OCI-LY1 (cell line): ENCODE data around the gene MLXIP.

Experiments used
- H2AFZ ChIP-seq: fragments of 200-600 bp; sonication (generic), shearing (Covaris generic); 2 replicates; pipeline ENCODE4 v1.6.0; 2014; ENCODE audit warnings: antibody characterized with exemption, mild to moderate bottlenecking, low read length
- H3F3A ChIP-seq: fragments of 200-600 bp; sonication (generic), shearing (Covaris generic); 2 replicates; pipeline ENCODE4 v1.6.0; 2014; ENCODE audit warnings: mild to moderate bottlenecking, antibody characterized with exemption, low read length, moderate library complexity; ENCODE audit not compliant: insufficient read depth
- H3K27ac ChIP-seq: fragments of 200-600 bp; sonication (generic); 2 replicates; pipeline ENCODE4 v1.5.1; 2014; ENCODE audit warnings: low read length, mixed run types, mild to moderate bottlenecking, low read depth; ENCODE audit not compliant: poor library complexity, severe bottlenecking
- H3K27me3 ChIP-seq: fragments of 200-600 bp; sonication (generic); 2 replicates; pipeline ENCODE4 v1.6.0; 2014; ENCODE audit warnings: antibody characterized with exemption, mild to moderate bottlenecking, low read length, moderate library complexity; ENCODE audit not compliant: insufficient read depth
- H3K36me3 ChIP-seq: fragments of 200-600 bp; sonication (generic); 2 replicates; pipeline ENCODE4 v1.6.1; 2014; ENCODE audit warnings: mild to moderate bottlenecking, antibody characterized with exemption, low read length, moderate library complexity, mixed read lengths; ENCODE audit not compliant: insufficient read depth
- H3K4me1 ChIP-seq: fragments of 200-600 bp; sonication (generic); 2 replicates; pipeline ENCODE4 v1.5.1; 2014; ENCODE audit warnings: mild to moderate bottlenecking, low read length, moderate library complexity; ENCODE audit not compliant: insufficient read depth, severe bottlenecking
- H3K4me2 ChIP-seq: fragments of 200-600 bp; sonication (generic), shearing (Covaris generic); 2 replicates; pipeline ENCODE4 v1.6.1; 2014; ENCODE audit warnings: low read length
- H3K4me3 ChIP-seq: fragments of 200-600 bp; sonication (generic); 2 replicates; pipeline ENCODE4 v1.5.1; 2014; ENCODE audit warnings: low read length, low read depth, mild to moderate bottlenecking, mixed read lengths; ENCODE audit not compliant: poor library complexity, severe bottlenecking
- H3K79me2 ChIP-seq: fragments of 200-600 bp; shearing (Covaris generic); 2 replicates; pipeline ENCODE4 v1.6.1; 2016; ENCODE audit warnings: mixed run types, low read length, mixed read lengths; ENCODE audit not compliant: insufficient read depth
- H3K9ac ChIP-seq: fragments of 200-600 bp; sonication (generic), shearing (Covaris generic); 2 replicates; pipeline ENCODE4 v1.6.1; 2014; ENCODE audit warnings: mild to moderate bottlenecking, low read length, mixed read lengths
- H3K9me2 ChIP-seq: fragments of 200-600 bp; sonication (generic), shearing (Covaris generic); 2 replicates; pipeline ENCODE4 v1.6.1; 2014; ENCODE audit warnings: low read depth, mild to moderate bottlenecking, low read length, mixed read lengths
- H3K9me3 ChIP-seq: fragments of 200-600 bp; shearing (Covaris generic); 2 replicates; pipeline ENCODE4 v1.6.1; 2014; ENCODE audit warnings: low read length, mixed read lengths
- H4K20me1 ChIP-seq: fragments of 200-600 bp; sonication (generic), shearing (Covaris generic); 2 replicates; pipeline ENCODE4 v1.6.0; 2016; ENCODE audit warnings: mild to moderate bottlenecking, low read length; ENCODE audit not compliant: insufficient read depth
- CTCF ChIP-seq: fragments of 200-600 bp; sonication (generic), shearing (Covaris generic); IDR thresholded peaks from 2 replicates; pipeline ENCODE4 v1.5.1; 2017; ENCODE audit warnings: mild to moderate bottlenecking, antibody characterized with exemption, low read length, moderate library complexity, mixed read lengths
- EZH2 ChIP-seq: fragments of 200-600 bp; sonication (generic), shearing (Covaris generic); IDR thresholded peaks from 2 replicates; pipeline ENCODE4 v1.8.0; 2017; ENCODE audit warnings: borderline replicate concordance, mixed run types, mild to moderate bottlenecking, antibody characterized with exemption, low read length, moderate library complexity, mixed read lengths

The MLXIP gene

GRCh38 chr12:122190842-122191668 is 112.5 kb downstream of the MLXIP start:
- H2AFZ ChIP-seq, result no peak overlapping the region
- H3K27me3 ChIP-seq, result no peaks in the 10 kb centered on the region; the same call in 1 of the 2 replicates
- H3K9ac ChIP-seq, result no peak overlapping the region

GRCh38 chr12:122192441-122192840 is 113.9 kb downstream of the MLXIP start:
- Histone ChIP-seq H3K4me3 (no peak overlapping the region), H3K27ac (no peak overlapping the region), H2AFZ (no peak overlapping the region), H3K4me1 (peaks cover 7% of the 10 kb centered on the region), H3K9ac (no peak overlapping the region), H4K20me1 (no peaks in the 10 kb centered on the region), H3K9me2 (no peaks in the 10 kb centered on the region), H3K79me2 (no peaks in the 10 kb centered on the region), H3K9me3 (peaks cover 16% of the 10 kb centered on the region; the same call in 1 of the 2 replicates), H3K4me2 (no peak overlapping the region), H3K27me3 (no peaks in the 10 kb centered on the region; the same call in 1 of the 2 replicates), H3F3A (no peaks in the 10 kb centered on the region), H3K36me3 (peaks cover 6% of the 10 kb centered on the region; the same call in 1 of the 2 replicates)
- TF ChIP-seq EZH2, result no peak
- TF ChIP-seq CTCF, result no peak

More at GRCh38 chr12:122190842-122191668, 112.5 kb downstream of the MLXIP start:
- TF ChIP-seq EZH2 (no peak), CTCF (peak; percentile 96)
- Histone ChIP-seq H3K27ac (no peak overlapping the region), H3K4me3 (no peak overlapping the region), H3K4me1 (no peaks in the 10 kb centered on the region), H3K79me2 (no peaks in the 10 kb centered on the region), H3K9me3 (peaks cover 16% of the 10 kb centered on the region; the same call in 1 of the 2 replicates), H3K36me3 (peaks cover 5% of the 10 kb centered on the region; the same call in 1 of the 2 replicates), H3K9me2 (no peaks in the 10 kb centered on the region), H3K4me2 (no peak overlapping the region), H4K20me1 (no peaks in the 10 kb centered on the region), H3F3A (no peaks in the 10 kb centered on the region)

- Histone ChIP-seq H3F3A (no peaks in the 10 kb centered on the region), H3K79me2 (no peaks in the 10 kb centered on the region), H2AFZ (no peak overlapping the region), H3K9ac (no peak overlapping the region), H3K4me2 (no peak overlapping the region), H3K9me2 (no peaks in the 10 kb centered on the region), H3K9me3 (peaks cover 16% of the 10 kb centered on the region; the same call in 1 of the 2 replicates), H3K4me3 (no peak overlapping the region), H3K4me1 (peaks cover 26% of the 10 kb centered on the region), H3K27ac (no peak overlapping the region), H4K20me1 (no peaks in the 10 kb centered on the region), H3K27me3 (no peaks in the 10 kb centered on the region), H3K36me3 (peaks cover 6% of the 10 kb centered on the region; the same call in 1 of the 2 replicates)
- TF ChIP-seq EZH2, result no peak
- TF ChIP-seq CTCF, result no peak
Observed at GRCh38 chr12:122194804-122195203, 116.2 kb downstream of the MLXIP start.
